ENCODE results near the gene PSD. TPM values are rescaled to one million over a fixed set of nuclear protein-coding genes. Genes with fewer than 3 reads are reported as not detected.
A peak's percentile ranks its signal among the peaks of the same experiment; 100 is the strongest.

The PSD gene
- total RNA-seq, 2 experiments from 2014 or later, result 9.3 to 10.4 TPM

- POLR2A ChIA-PET, result interaction anchor here (0.6 to 9.1 kb wide), 8 partner anchors 8 to 163 kb away, joined by 3 to 107 read pairs (median 18); partner anchors contain the start of gene FBXL15
- H3K9me3 Mint-ChIP-seq, result no peaks in the 10 kb centered on the region
- DNase-seq (no peak), ATAC-seq (no peak)
- CTCF ChIA-PET, result interaction anchor here (0.9 to 15.2 kb wide), 9 partner anchors 11 to 223 kb away, joined by 4 to 143 read pairs (median 11); partner anchors contain the start of gene FBXL15
- H3K27me3 Mint-ChIP-seq, result no peaks in the 10 kb centered on the region
- H3K4me3 Mint-ChIP-seq, result no peak overlapping the region
- H3K27ac Mint-ChIP-seq, result no peak overlapping the region
- TF ChIP-seq, protein P1, sequence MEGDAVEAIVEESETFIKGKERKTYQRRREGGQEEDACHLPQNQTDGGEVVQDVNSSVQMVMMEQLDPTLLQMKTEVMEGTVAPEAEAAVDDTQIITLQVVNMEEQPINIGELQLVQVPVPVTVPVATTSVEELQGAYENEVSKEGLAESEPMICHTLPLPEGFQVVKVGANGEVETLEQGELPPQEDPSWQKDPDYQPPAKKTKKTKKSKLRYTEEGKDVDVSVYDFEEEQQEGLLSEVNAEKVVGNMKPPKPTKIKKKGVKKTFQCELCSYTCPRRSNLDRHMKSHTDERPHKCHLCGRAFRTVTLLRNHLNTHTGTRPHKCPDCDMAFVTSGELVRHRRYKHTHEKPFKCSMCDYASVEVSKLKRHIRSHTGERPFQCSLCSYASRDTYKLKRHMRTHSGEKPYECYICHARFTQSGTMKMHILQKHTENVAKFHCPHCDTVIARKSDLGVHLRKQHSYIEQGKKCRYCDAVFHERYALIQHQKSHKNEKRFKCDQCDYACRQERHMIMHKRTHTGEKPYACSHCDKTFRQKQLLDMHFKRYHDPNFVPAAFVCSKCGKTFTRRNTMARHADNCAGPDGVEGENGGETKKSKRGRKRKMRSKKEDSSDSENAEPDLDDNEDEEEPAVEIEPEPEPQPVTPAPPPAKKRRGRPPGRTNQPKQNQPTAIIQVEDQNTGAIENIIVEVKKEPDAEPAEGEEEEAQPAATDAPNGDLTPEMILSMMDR (IDR thresholded peaks at IDR 0.05), result no peak
- H3K4me1 Mint-ChIP-seq (ENCODE audit: low read depth), result peaks cover 28% of the 10 kb centered on the region
- H3K36me3 Mint-ChIP-seq (ENCODE audit: low read depth), result peaks cover 24% of the 10 kb centered on the region
- intact Hi-C loops (cut with micrococcal nuclease), result no loop called here
These were observed 26.3 kb downstream of the PSD start for GRCh38 chr10:102392306-102392705.

DNA sequence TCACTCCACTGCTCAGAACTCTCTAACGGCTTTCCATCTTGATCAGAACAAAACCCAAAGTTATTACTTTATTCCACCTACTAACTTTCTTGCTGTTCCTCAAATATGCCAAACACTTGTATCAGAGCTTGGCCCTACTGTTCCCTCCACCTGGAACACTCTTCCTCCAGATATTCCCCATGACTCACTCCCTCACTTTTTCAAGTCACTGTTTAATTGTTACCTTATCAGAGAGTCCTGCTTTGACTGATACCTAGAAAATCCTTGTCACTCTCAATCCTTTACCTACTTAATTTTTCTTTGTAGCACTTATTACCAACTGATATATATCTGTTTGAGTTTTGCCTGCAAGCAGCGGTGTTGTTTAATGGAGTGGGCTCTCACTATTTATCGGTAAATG, 28.7 kb downstream of the PSD start:
- ChIA-PET POLR2A (no interaction called here), CTCF (interaction anchor here (1.6 to 3.2 kb wide), 4 partner anchors 9 to 194 kb away, joined by 4 to 18 read pairs (median 7); no protein-coding TSS in a partner anchor)
- ATAC-seq, result no peak
- no peak overlapping the region for H3K4me3 Mint-ChIP-seq
- H3K9me3 Mint-ChIP-seq, result no peaks in the 10 kb centered on the region
- intact Hi-C loops (cut with micrococcal nuclease), result no loop called here
- H3K27ac Mint-ChIP-seq, result no peak overlapping the region
- TF ChIP-seq, protein P1 (IDR thresholded peaks at IDR 0.05), result no peak
- H3K36me3 Mint-ChIP-seq (ENCODE audit: low read depth), result peaks cover 6% of the 10 kb centered on the region
- peaks cover 17% of the 10 kb centered on the region for H3K4me1 Mint-ChIP-seq (ENCODE audit: low read depth)
- H3K27me3 Mint-ChIP-seq, result no peaks in the 10 kb centered on the region
- DNase-seq, result no peak

DNA sequence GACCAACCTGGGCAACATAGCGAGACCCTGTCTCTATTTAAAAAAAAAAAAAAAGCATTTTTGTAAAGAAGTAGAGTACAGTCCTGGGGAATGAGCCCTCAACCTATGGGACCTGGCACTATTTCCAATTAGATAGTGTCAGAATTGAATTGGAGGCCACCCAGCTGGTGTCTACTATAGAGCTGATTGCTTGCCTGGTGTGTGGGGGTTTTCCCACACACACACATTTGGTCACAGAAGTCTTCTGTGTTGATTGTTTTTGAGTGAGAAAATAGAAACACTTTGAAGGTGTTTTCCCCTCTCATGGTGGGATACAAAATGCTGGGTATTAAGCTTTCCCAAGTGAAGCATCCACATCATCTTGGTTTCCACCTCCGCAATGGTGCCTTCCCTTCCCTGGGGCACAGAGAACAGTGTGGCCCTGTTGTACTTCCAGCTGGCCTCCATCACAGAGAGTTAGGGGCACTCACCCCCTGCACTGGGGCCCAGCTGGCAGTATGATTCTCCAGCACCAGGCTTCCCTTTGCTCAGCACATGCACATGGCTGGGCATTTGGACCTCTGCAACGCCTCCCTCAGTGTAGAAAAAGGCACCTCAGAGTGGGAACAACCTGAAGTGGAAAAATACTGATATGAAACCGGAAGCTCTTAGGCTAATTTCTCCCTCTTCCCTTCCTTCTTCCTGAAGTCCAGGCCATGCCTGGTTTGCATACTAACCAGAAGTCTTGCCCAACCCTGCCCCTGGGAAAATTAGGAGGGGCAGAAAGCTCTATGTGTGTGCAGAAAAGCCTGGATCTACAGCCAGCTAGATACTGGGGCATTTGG, 33.8 kb downstream of the PSD start:
- Mint-ChIP-seq H3K4me3 (no peak overlapping the region), H3K4me1 (ENCODE audit: low read depth) (peaks cover 3% of the 10 kb centered on the region), H3K9me3 (no peaks in the 10 kb centered on the region), H3K27ac (no peak overlapping the region), H3K36me3 (ENCODE audit: low read depth) (peaks cover 9% of the 10 kb centered on the region), H3K27me3 (no peaks in the 10 kb centered on the region)
- intact Hi-C loops (cut with micrococcal nuclease), result no loop called here
- CTCF ChIA-PET, result interaction anchor here (0.9 to 4.2 kb wide), 15 partner anchors 9 to 199 kb away, joined by 3 to 36 read pairs (median 4); no protein-coding TSS in a partner anchor
- DNase-seq, result no peak
- POLR2A ChIA-PET, result interaction anchor here (0.7 to 4.3 kb wide), 3 partner anchors 9 to 97 kb away, joined by 3 to 22 read pairs (median 4); partner anchors contain the start of gene NFKB2
- TF ChIP-seq, protein P1 (IDR thresholded peaks at IDR 0.05), result no peak
- ATAC-seq, result peak; percentile 37

GRCh38 chr10:102384053-102384452, 34.5 kb downstream of the PSD start:
- ATAC-seq (peak; percentile 49), DNase-seq (peak; percentile 49)
- POLR2A ChIA-PET, result interaction anchor here (1.2 to 4.3 kb wide), 2 partner anchors 10 to 98 kb away, joined by 4 to 22 read pairs; partner anchors contain the start of gene NFKB2

More at GRCh38 chr10:102384053-102384452, 34.5 kb downstream of the PSD start:
- TF ChIP-seq, protein P1 (IDR thresholded peaks at IDR 0.05), result peak; percentile 29
- Mint-ChIP-seq H3K9me3 (no peaks in the 10 kb centered on the region), H3K4me1 (ENCODE audit: low read depth) (peaks cover 3% of the 10 kb centered on the region), H3K27ac (no peak overlapping the region), H3K27me3 (no peaks in the 10 kb centered on the region), H3K4me3 (no peak overlapping the region), H3K36me3 (ENCODE audit: low read depth) (peaks cover 11% of the 10 kb centered on the region)
- CTCF ChIA-PET, result interaction anchor here (0.9 to 4.2 kb wide), 12 partner anchors 10 to 200 kb away, joined by 3 to 36 read pairs (median 6); no protein-coding TSS in a partner anchor
- intact Hi-C loops (cut with micrococcal nuclease), result no loop called here
